HG03469 (cell line): ENCODE measurements around the gene FBXL4.
A peak's percentile ranks its signal among the peaks of the same experiment; 100 is the strongest.
"Not testable (repeated sequence)": the region's sequence is repeated elsewhere in the genome, so short reads cannot be mapped to it uniquely, and the experiment has no call there.

ENCODE experiments used
- ATAC-seq: cut with Tn5 transposase; IDR thresholded peaks from one replicate; pipeline ENCODE4 v1.9.1; 2021; ENCODE audit warnings: mild to moderate bottlenecking, moderate library complexity, moderate number of reproducible peaks; ENCODE audit not compliant: unreplicated experiment

Gene FBXL4

DNA sequence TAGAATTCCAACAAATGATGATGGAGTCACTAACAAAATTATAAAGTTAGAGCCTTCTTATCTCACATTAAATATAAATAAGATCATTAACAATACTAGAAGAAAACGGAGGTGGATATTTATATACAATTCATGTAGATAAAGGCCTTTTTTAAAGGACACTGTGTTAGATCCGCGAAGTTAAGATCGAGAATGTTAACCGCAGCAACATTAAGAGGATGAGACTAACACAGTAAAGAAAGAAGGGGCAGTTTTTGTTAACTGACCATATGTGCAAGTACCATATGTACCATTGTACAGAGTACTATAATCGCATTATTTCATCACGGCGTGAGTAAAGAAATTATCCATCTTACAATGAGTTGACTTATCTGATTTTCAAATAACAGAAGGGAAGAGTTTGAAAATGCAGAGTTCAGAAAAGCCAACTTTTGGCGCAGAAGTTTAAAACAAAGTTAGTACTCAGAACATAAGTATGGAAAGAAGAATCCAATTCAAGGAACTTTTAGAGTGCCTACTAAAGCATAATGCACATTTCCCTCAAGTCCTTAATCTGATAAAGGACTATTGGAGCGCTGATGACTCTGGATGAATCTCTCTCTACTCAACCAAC is 1.4 kb downstream of the FBXL4 start:
- ATAC-seq = no peak

DNA sequence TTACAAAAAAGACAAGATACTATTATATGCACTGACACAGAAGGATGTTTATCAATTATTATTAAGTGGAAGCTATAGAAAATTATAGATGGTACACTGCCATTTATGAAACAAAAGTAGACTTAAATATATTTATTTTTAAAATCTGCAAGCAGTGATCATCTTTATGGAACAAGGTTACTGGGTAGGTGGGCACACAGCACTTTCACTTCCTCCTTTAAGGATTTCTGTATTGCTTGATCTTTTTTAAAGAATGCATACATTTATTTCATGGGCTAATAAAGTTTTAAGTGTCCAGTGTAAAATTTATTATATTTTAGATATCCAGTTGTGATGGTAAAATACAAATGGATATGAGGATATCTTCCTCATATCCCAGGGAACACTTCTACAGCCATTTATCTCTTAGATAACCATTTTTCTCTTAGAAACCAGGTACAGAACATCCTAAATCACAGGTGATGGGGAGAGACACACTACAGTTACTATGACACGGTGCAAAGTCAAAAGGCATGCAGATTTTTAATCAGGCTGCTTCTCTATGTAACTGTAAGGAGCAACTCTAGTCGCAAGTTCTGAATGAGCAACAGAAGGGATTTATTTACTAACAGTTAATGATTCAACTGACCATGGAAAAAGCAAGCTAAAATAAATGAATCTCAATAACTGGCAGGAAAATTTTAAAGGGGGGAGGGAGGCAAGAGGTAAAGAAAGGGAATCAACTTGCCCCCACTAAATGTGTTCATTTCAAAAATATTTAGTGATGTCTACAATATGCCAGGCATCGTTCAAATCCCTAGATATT is 2.2 kb downstream of the FBXL4 start:
- ATAC-seq = no peak

DNA sequence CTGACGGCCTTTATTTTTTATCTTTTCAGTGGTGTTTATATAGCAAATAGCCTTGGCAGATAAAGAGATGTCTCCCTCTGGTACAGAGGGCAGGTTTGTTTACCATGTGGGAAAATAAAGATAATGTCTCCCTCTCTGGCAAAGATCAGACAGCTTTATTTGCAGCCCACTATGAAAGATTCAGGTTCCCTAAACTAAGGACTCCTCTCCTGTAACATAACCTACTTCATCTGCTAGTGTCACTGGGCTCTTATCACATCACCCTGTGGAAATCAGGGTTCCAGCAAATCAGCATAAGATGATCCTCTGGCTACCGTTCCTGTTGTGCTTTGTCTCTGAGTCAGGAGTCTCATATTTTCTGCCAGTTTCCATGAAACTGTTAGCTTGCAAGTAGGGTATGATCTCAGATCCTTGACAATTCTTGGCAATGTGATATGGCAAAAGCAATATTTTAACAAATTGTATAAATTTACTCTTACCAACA is 3.1 kb downstream of the FBXL4 start:
- ATAC-seq = no peak

DNA sequence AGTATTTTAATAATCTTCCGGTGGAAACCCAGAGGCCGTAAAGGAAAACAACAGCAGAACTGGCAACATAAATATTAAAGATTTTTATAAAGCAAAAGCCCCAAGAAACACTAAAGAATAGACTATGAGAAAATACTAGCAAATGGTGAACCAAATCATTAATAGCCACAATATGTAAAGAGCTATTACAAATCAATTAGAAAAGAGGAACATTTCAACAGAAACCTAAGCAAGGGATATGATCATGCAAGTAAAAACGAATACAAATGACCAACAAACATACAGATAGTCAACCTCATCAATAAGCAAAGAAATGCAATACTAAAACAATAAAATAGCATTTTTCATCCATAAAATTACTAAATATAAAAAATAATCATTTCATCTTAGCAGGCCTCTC is 3.6 kb downstream of the FBXL4 start:
- ATAC-seq = no peak

DNA sequence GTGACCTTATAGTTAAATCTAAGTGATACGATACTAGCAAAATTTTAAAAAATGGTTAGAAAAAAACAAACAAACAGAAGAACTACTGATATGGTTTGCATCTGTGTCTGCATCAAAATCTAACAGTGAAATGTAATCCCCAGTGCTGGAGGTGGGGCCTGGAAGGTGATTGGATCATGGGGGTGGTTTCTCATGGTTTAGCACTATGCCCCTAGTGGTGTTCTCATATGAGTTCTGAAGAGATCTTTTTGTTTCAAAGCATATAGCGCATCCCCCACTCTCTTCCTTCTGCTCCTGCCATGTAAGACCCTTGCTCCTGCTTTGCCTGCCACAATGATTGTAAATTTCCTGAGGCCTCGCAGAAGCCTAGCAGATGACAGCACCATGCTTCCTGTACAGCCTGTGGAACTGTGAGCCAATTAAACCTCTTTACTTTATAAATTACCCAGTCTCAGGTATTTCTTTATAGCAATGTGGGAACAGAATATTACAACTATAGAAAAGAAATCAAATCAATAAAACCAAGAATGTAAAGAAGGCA is 5.4 kb downstream of the FBXL4 start:
- no peak for ATAC-seq

DNA sequence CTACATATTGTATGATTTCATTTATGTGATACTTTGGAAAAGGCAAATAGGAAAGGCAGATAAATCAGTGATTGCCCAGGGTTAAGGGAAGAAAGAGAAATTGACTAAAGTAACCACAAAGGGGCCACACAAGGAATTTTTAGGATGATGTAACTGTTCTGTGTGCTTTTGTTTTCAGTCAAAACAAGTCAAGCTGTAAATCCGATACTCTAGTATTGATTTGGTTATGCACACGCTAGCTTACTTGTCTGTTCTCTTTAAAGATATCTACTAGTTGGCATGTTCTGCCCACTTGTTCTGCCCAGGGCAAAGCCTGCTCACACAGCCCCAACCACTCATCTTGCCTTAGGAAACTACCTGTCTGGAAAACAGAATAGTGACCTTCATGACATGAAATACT is 6.4 kb downstream of the FBXL4 start:
- no peak for ATAC-seq

DNA sequence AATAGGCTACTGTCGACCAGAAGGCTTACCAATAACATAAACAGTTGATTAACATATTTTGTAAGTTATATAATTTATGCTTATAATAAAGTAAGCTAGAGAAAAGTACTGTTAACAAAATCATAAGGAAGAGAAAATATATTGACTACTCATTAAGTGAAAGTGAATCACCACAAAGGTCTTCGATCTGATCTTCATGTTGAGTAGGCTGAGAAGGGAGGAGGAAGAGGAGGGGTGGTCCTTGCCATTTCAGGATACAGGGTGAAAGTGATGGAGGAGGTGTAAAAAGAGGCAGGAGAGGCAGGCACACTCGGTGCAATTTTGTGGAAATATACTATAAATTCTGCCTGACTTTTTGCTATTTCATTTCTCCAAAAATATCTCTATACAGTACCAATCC is 10.4 kb downstream of the FBXL4 start:
- ATAC-seq = no peak

DNA sequence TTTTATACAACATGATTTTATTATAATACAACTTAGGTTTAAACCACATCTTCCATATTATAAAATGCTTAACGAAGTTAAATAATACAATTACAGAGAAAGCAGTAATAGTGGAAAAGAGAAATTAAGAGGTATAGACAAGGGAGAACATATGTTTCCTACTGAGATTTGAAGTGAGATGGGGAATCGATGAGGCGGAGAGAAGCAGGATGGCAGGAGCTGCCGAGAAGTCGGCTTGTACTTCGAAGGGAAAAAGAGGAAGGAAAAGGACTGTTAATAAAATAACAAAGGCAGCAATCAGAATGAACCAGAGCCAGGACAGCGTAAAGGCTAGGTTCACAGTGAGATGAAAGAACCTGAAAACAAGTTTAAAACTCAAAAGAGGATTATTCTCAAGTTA is 15.4 kb downstream of the FBXL4 start:
- ATAC-seq = no peak

DNA sequence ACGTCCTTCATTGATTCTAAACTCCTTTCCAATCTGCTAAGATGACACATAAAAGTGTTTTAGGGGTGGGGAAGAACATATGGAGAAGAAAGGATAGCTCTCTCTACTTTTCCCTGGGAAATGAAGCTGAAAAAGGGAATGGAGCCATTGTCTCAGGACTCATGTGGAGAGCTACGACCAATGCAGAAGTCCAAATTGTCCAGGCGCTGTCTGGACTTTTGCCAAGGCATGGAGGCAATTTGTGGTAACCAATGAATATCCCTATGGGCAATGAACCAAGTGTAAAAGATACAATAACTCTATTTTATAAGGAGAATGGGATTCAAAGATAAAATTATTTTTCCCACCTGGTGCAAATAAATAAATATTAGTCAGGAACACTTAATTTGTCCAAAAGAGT is 16.1 kb downstream of the FBXL4 start:
- ATAC-seq = no peak

DNA sequence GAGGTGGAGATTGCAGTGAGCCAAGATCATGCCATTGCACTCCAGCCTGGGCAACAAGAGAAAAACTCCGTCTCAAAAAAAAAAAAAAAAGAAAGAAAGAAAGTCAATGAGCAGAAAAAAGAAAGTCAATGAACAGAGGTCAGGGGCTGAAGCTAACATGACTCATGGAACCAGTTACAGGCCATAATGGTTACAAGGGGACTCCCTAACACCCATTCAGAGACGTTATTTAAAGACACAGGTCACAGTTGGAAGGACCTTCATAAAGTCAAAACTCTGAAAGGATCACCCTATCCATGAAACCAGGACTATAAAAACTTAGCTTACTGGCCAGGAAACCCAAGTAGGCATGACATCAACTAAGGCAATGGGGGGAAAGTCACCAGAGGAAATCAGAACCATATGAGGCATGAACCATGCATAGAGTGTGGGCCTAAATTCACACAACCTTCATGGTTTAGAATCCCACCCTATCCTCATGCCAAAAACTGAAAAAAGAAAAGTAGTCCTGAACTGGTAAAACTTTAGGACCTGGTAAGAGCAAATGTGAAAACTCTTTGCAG is 18.2 kb downstream of the FBXL4 start:
- no peak for ATAC-seq

DNA sequence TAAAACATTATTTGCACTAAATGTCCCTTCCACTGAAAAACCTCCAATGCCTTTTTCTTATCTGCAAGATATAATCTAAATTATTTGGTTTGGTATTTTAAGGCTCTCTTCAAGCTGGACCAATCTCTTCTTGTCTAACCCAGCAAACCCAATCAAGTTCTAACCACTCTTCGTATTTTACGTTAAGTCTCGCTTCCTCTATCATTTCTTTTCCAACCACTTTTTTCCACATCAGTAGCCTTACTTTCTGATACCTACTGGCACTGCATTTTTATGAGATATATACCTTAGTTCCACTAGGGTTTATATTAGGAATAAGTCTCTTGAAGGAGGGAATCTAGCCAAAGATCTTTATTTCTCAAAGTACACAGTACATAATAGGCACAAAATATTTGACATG is 19.1 kb downstream of the FBXL4 start:
- ATAC-seq = no peak

DNA sequence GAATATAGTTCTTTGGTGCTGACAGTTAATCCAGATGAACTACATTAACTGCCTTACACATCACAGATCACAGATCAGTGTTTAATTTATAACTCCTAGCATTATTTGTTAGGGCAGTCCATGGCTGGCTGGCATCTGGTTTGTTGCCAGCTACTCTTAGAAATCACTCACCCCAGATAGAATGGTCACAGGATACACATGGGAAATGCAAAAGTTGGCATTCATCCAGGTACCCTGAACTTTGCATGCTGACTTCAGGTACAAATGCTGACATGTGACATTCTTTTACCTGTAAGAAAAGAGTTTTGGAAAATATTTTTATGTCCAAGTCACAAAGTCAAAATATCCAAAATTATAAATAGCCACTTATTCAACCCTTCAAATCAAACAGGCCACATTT is 20.2 kb downstream of the FBXL4 start:
- ATAC-seq = no peak

DNA sequence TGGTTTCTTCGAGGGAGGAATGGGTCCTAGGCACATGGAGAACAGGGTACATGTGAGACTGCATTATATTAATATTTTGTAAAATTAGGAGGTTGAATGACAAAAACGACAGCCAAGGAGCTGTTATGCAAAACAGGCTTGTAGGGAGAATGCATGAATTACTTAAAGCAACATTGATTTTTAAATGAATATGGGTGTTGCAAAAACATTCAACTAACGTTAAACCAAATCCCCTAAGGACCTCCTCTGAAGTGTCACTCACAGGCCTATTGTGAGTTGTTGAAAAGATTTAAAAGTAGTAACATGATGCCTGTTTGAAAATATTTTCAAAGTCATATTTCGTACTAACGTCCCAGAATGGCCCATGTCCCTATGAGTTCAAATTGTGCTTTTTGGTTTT is 21.9 kb downstream of the FBXL4 start:
- no peak for ATAC-seq

DNA sequence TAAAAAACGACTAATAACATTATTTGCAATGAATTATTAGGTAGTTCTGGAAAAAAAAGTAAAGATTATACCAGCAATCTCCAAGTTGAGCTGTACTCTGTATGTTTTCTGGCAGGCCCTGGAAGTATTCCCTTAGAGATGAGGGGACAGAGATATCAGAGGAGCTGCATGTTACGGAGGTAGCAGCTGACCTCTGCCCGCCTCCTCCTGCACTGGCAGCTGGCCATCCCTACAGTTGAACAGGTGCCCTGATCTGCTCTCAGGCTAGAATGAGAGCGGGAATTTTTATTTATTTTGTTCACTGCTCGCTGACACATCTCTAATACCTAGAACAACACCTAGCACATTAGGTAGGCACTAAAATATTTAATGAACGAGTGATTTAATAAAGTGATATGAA is 23.1 kb downstream of the FBXL4 start:
- ATAC-seq = no peak

DNA sequence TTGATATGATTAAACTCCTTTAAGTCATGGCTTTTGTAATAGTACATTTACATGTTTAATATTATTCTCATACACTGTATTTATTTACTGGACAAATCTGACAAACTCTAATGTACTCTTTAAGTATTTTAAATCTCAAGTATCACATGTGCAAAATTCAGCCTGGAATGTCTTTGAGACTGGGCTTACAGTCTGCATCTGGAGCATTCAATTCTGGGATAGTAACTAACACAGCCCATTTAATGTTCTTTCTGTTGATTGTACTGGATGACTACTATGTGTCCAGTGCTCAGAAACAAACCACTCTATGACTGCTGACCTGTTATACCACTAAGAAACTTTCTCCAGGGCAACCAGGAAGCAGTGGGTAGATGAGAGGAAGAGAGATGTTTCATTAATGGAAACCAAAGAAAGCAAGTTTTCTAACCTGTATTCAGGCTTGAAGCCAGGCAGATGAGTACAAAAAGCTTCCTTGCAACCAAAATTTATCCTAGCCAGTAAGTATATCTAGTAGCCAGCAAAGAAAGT is 26.8 kb downstream of the FBXL4 start:
- peak; percentile 95 for ATAC-seq

DNA sequence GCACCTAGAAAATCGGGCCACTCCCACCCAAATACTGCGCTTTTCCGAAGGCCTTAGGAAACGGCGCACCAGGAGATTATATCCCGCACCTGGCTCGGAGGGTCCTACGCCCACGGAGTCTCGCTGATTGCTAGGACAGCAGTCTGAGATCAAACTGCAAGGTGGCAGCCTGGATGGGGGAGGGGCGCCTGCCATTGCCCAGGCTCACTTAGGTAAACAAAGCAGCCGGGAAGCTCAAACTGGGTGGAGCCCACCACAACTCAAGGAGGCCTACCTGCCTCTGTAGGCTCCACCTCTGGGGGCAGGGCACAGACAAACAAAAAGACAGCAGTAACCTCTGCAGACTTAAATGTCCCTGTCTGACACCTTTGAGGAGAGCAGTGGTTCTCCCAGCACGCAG is 36.8 kb downstream of the FBXL4 start:
- ATAC-seq = not testable (repeated sequence)

DNA sequence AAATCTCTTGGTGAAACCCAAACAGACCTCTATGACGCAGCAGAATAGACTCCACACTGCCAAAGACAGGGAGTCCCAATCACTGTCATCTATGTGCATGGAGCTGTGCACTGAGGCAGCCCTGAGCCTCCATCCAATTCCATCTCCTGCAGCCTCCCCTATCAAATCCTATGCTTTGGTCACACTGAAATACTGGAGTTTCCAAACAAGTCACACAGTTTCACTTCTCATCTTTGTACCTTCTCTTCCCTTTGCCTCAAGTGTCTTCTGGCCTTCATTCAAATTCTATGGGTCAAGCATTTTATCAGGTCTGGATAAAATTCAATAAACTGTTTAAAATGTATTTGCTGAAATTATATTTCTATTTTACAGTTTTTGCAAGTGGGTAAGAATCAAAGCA is 38.5 kb downstream of the FBXL4 start:
- no peak for ATAC-seq

DNA sequence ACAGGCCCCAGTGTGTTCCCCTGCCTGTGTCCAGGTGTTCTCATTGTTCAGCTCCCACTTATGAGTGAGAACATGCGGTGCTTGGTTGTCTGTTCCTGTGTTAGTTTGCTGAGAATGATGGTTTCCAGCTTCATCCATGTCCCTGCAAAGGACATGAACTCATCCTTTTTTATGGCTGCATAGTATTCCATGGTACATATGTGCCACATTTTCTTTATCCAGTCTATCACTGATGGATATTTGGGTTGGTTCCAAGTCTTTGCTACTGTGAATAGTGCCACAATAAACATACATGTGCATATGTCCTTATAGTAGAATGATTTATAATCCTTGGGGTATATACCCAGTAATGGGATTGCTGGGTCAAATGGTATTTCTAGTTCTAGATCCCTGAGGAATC is 41.4 kb downstream of the FBXL4 start:
- ATAC-seq = not testable (repeated sequence)

DNA sequence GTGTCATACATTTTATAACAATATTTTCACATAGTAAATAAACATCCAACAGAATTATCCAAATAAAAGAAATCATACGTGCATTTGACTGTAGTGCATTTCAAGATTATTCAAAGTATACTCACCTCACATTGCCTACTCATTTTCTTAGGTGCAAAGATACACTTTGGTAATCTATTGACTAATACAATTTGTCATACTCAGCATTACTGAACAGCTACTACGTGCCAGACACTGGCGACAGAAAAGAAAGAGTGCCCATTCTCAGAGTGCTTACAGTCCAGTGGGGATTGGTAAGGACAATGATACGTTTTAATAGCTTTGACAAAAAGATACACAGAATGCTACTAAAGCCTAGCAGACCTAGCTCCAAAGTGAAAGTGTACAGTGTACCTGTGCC is 42.0 kb downstream of the FBXL4 start:
- ATAC-seq = no peak

DNA sequence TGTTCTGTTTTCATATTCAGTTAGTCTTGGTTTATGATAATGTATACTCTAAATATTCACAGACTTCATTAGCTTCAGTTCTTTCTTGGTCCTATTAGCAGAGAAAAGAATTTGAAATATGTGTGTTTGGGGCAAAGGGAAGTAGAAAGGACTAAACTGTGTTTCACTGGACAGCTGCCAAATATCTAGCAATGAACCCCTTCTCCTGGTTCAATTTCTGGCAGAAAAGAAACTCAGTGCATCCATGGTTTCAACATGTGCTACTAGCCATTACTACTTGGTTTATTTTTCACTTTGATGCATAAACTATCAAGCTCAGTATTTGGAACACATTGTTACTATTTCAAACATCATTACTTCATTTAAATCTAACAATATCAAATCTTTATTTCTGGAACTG is 43.6 kb downstream of the FBXL4 start:
- no peak for ATAC-seq

DNA sequence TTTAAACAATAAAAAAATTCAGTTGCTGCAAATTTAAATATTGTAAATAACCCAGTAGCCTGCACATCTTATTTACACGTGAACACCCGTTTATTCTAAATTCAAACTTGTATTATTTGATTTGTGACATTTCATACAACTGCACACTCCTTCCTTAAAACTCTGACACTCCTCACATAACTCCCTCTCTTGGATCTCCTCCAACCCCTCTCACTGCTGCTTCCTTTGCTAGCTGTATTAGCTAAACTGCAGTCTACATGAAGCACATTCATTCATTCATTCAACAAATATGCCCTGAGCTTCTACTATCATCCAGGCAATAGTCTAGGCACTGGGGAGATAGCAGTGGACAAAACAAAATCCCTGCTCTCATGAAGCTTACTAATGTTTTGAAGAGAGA is 47.0 kb downstream of the FBXL4 start:
- ATAC-seq = no peak

DNA sequence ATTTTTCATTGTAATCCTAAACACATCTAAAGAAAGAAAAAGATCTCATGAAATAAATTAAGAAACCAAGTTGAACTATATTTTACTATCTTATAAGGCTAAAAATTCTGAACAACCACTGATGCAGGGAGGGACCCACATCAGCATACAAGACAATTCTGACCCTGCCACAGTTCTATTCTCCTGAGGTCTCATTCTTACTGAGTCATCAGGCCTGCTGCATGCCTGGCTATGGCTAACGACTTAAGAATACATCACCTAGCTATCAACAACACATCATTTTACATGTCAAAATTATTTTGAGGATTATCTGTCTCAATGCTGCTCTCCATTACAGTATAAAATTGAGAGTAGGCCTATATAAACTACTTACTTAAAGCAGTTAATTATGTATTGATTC is 52.9 kb downstream of the FBXL4 start:
- no peak for ATAC-seq
